PFSK-1 (cell line): ENCODE results near the gene OR5J2.

Experiments used
- POLR2AphosphoS5 ChIP-seq: IDR thresholded peaks from 2 replicates; pipeline ENCODE4 v1.6.1; 2012; ENCODE audit warnings: low read depth, mild to moderate bottlenecking, control low read depth, low read length, moderate library complexity
- REST ChIP-seq, 2 experiments: IDR thresholded peaks; 2 replicates each; pipeline versions ENCODE4 v1.6.1 to v1.8.0; 2011 to 2012; ENCODE audit warnings: low read depth in 2 of 2, low read length in 2 of 2, control low read depth in 1 of 2, inconsistent platforms in 1 of 2, mild to moderate bottlenecking in 1 of 2, moderate library complexity in 1 of 2; ENCODE audit not compliant: insufficient read depth in 1 of 2
- SIN3A ChIP-seq: IDR thresholded peaks from 2 replicates; pipeline ENCODE4 v1.6.1; 2012; ENCODE audit warnings: mild to moderate bottlenecking, low read length, moderate library complexity, borderline replicate concordance; ENCODE audit not compliant: insufficient read depth
- TAF1 ChIP-seq: IDR thresholded peaks from 2 replicates; pipeline ENCODE4 v1.6.1; 2012; ENCODE audit warnings: low read length, control low read depth, borderline replicate concordance; ENCODE audit not compliant: insufficient read depth

- TF ChIP-seq POLR2AphosphoS5 (no peak), REST (IDR thresholded peaks at IDR 0.05; ENCODE audit: insufficient read depth in 1 of 2, low read depth in 2 of 2, low read length in 2 of 2) (no peak), SIN3A (no peak), TAF1 (no peak)
Observed at GRCh38 chr11:56151376-56151775, 25.0 kb upstream of the OR5J2 start.
